ENCODE measurements around the gene MGMT.

MGMT gene

DNA sequence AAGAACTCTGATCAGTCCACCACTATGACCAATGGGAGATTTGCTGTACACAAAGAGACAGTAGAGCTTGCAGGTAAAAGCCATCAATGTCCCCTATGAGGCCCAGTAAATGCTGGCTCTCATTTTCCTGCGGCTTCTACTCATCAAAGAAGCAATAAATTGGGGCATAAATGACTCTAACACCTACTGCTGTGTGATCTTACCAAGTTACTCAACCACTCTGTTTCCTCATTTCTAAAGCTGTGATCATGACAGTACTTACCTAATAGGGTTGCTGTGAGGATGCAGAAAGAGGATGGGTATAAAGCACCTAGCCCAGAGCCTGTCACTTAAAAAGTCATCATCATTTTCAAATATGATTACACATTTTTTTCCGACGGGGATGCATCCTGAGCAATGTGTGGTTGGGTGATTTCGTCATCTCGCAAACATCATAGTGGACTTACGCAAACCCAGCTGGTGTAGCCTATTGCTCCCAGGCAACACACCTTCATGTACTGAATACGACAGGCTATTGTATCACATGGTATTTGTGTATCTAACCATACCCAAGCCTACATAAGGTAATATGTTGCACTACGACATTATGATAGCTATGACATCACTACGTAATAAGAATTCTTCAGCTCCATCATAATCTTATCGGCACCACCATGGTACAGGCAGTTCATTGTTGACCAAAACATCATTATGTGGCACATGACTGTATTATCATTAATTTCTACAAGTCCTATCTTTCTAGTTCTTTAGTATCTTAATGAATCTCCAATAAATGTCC lies 7.1 kb upstream of the MGMT start:
- no peak for DNase-seq

DNA sequence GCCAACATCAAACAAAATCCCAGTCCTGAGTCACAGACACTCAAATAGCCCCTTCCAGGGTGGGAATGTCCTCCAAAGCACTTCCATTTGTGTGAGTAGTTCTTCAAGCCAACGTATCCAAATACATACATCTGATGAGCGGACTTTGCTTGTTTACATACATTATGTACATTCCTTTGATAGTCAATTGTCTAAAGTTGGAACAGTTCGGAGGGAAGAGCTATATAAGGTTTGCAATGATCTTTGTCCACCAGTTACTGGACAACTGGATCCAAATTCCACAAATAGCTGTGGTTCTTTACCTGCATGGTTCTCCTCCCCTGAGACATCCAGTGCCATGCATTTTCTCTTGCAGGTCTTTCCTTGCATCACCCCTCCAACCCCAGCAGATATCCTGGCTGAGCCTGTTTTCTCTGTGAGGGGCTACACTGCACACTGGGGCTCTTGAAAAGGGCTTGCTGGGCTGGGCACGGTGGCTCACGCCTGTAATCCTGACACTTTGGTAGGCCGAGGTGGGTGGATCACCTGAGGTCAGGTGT lies 4.7 kb upstream of the MGMT start:
- no peak for DNase-seq

DNA sequence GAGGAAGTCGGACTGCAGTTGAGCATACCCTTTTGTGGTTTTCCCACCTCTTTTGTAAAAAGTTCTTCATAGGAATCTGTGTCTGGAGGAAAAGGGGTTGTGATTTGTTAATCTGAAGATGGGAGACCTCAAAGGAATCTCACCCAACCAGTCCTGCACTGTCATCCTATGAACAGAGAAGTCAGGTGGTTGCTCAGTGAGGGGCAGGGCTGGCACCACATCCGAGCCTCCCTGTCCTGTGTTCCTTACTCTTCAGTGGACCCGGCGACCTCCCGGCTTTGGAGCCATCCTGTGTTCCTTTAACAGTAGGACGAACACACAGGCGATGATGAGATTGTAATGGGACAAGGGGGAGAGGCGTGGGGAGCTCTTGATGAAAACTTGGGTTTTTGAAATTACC lies 2.8 kb upstream of the MGMT start:
- DNase-seq: no peak

DNA sequence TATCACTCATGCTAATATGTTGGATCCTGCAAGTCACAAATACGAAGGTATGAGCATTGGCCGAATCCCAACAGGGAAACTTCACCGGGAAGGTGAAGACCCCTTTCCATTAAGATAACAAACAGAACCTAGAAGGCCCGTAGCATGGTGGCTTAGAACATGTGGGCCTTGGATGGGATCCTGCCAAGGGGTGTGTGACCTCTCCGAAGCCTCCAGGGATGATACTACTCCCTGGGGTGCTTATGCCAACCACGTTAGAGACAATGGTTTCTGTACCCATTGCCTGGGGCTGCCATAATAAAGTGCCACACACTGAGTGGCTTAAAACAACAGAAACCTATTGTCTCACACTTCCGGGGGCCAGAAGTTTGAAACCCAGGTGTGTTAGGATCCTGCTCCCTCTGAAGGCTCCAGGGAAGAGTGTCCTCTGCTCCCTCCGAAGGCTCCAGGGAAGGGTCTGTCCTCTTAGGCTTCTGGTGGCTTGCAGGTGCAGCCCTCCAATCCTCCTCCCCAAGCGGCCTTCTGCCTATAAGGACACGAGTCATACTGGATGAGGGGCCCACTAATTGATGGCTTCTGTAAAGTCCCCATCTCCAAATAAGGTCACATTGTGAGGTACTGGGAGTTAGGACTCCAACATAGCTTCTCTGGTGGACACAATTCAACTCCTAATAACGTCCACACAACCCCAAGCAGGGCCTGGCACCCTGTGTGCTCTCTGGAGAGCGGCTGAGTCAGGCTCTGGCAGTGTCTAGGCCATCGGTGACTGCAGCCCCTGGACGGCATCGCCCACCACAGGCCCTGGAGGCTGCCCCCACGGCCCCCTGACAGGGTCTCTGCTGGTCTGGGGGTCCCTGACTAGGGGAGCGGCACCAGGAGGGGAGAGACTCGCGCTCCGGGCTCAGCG lies 992 bp upstream of the MGMT start:
- DNase-seq: peak; percentile 15

DNA sequence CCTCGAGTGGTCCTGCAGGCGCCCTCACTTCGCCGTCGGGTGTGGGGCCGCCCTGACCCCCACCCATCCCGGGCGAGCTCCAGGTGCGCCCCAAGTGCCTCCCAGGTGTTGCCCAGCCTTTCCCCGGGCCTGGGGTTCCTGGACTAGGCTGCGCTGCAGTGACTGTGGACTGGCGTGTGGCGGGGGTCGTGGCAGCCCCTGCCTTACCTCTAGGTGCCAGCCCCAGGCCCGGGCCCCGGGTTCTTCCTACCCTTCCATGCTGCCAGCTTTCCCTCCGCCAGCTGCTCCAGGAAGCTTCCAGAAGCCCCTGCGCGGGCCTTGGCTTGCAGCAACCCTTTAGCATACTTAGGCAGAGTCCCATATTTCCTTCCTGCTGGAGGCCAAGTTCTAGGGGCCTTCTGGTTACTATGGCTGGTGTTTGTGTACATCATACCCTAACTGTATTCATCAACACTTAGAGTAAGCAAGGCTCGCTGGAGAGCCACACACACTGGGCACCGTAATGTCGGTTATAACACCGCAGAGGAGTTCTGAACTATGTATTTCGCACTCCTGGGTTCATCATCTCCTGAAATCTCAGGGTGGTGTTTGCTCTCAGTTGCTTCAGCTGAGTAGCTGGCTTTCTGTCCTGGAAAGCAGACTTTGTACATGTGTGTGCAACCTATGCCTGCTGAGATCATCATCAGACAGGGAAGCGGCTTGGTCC lies 471 bp downstream of the MGMT start:
- peak; percentile 30 for DNase-seq

DNA sequence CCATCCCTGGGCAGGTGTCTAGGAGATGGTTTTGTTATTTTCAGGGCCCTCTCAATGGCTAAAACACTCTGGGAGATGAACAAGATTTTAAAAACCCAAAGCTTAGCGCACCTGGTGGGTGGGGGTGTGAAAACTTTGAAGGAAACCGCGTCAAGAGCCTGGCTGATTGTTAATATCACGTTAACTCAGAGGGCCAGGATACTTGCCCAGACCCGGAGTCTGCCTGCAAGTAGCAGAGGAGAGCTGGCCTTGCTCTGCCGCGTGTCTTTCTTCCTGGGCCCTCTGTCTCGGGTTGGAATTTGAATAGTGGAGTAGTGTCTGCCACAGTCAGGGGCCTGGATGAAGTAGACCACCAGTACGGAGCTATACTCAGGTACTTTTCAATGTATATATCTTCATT lies 1.1 kb downstream of the MGMT start:
- DNase-seq: no peak

DNA sequence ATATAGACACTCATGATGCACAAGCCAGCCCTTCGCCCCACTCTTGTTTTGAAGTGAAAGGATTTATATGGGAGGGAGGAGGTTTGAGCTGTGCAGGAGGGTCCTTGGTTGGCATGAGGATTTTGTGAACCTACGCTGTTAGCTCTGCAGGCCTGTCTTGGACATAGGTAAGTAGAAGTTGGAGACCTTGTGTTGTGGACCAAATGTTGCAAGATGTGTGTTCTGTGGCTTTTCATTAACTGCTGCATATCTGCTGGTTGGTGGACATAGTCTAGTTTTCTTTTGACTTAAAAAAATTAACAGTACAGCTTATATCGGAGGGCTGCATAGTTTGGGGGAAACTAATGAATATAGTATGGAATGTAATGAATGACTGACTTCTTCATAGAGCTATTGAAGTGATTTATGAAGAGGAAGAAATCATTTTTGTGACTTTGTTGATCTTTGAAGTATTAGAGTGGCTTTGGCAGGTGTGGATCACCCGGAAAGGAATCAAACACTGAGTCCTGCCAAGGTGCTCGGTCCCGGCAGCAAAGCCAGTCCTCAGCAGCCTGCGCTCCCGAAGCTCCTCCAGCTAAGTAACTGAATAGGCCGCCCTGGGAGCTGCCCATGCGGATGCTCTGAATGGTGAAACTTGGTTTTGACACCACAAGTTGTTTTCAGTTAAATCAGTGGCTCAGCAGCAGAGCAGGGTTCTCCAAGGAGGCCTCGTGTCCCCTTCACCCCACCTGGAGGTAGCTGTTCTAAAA lies 3.2 kb downstream of the MGMT start:
- no peak for DNase-seq

DNA sequence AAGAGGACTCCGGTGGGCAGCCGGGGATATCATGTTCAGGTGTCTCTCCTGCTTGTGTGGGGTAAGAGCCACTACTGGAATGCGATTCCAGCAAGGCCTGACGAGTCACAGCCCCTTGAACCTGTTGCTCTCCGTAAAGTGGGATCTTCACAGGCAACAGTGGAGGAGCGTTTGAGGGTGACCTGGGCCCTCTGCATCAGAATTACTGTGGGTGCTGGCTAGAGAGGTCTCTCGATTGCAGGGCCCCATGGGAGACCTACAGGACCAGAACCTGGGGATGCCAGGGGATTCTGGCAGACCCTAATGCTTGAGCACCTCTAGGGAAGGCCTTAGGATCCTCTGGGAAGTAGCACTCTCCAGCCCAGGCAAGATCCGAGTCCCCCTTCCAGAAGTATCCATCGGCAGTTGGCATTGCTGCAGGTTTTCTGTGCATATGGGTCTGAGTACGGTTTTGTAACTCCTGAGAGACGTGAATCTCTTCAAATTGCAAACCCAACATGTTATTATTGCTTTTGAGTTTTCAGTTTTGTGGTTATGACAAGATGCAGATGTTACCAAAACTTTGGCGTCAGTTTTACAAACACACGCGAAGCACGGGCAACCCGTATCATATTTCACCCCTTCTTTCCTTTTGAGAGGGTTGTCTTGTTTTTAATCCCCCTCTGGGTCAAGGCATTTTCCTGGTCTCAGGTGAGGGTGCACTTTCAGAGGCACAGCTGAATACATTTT lies 4.6 kb downstream of the MGMT start:
- DNase-seq: no peak

DNA sequence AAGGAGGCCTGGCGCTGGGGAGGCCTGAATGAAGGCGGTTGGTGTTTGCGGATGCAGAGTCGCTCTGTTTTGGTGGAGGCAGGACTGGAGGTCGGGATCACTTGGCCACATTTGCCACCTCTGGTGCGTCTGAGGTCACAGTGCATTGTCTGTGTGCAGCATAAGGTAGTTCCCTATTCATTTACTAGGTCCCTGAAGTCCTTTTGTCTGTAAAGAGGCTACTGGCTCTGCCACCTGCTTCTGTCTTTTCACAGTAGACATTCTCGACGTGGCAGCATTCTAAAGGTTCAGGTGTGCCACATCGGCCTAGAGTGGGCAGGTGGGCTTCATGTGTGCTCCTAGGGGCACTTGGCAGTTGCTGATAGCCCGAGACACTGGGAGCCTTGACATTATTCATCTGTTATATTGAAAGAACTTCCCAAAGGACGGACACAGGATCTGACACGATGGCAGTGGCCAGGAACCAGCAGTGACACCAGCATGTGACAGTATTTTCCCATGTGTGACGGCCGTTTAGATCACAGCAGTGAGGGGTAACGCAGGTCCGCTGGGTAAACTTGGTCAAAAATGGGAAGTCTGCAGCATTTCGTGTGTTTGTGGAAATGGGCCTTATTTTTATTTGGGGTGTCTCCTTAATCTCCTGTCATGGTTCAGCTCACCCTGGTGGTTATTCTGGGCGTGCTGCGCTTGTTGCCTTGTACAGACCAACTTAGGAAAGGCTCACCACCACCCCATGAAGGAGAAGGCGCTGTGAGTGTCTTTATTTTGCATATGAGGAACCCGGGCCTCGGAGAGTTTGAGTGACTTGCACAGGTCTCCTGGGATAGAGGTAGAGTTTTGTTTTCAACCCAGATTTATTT lies 5.9 kb downstream of the MGMT start:
- no peak for DNase-seq

DNA sequence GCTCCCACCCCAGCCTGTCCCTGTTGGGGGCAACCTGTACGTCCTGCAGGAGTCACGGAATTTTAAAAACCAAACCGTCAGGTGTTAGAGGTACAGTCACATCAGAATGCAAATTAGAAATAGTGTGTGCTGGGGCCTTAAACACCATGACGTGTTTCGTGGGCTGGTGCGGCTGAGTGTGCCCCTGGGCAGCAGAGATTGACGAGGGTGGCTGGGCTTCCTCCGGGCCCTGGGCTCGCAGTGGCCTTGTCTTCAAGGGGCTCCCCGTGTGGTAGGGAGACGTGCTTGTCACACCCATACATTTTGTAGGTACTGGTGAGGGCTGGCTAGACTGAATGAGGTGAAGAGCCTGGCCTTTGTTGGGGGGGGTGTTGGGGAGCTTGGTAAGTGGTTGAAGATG lies 7.6 kb downstream of the MGMT start:
- DNase-seq: no peak

DNA sequence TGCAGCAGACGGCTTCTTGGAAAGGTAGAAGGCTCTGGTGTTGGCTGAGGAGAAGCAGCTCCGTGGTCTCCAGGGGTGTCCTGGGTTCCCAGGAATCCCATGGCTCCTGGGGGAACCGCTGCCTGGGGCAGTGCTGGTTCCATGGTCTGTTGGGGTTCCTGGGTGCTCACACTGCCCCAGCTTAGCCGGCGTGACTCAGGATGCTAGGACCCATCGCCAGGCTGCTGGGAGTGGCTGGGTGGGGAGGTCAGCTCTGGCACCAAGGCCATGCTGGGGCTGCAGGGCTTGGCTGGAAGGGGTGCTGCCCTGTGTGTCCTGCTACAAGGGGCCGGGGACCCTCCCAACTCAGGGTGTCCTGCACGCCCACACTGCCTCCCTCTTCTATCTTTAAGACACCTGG lies 9.4 kb downstream of the MGMT start:
- no peak for DNase-seq

DNA sequence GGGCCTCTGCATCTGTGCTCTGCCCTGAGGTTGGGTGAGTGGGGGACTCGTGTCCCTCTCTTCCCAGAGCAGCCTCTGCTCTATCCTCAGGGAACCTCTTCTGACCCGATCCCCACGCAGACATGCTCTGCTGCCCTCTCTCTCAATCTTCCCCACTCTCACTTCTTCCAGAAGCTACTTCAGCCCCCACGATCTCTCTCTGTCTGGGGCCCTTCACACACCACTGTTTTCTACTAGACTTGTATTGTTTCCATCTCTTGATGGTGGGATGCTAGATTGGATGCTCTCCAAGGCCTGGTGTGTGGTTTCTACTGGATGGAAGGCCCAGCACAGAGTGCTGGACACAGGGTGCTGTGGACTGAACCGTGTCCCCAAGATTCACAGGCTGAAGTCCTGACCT lies 10.0 kb downstream of the MGMT start:
- no peak for DNase-seq

DNA sequence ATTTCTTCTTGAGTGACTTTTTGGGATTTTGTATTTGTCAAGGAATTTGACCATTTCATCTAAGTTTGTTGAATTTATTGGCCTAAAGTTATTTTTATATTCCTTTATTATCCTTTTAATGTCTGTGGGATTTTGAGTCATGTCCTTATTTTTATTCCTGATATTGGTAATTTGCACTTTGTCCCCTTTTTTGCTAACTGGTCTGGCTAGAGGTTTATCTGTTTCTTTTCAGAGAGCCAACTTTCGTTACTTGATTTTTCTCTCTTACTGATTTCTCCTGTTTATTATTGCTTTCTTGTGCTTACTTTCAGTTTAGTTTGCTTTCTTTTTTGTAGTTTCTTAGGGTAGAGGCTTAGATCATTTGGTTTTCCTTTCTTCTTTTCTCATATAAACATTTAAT lies 14.6 kb downstream of the MGMT start:
- DNase-seq: no peak

DNA sequence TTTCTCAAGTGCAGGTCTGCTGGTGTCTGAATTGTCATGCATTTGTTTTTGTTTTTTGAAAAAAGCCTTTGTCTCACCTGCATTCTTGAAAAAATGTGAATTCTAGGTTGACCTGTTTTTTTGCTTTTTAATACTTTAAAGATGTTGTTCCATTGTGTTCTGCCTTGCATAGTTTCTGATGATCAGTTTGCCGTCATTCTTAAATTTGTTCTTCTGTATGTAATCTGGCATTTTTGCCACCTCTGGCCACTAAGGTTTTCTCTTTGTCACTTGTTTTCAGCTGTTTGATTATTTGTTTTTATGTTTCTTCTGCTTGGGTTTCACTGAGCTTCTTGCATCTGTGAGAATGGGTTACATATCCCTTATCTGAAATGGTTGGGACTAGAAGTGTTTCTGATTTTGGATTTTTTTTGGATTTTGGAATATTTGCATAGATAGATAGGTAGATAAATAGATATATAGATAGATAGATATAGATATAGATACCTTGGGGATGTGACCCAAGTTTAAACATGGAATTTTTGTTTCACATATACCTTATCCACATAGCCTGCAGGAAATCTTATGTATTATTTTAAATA lies 16.5 kb downstream of the MGMT start:
- peak; percentile 38 for DNase-seq

DNA sequence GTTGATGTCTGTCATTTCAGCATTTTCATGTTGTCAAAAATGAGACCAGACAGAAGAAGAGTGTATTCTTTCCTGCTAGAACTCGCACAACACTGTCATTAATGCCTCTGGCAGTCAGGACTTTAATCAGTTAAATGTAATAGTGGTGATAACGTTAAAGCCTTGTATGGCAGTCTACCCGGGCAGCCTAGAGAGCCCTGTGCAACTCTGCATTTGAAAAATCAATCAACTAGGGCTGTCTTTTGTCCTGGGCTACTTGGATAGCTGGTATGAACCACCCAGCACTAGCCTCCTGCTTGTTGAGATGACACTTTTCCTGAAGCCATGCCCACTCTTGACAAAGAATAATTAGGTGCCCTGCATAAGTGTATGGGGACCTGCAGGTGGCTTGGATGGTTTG lies 19.8 kb downstream of the MGMT start:
- no peak for DNase-seq

DNA sequence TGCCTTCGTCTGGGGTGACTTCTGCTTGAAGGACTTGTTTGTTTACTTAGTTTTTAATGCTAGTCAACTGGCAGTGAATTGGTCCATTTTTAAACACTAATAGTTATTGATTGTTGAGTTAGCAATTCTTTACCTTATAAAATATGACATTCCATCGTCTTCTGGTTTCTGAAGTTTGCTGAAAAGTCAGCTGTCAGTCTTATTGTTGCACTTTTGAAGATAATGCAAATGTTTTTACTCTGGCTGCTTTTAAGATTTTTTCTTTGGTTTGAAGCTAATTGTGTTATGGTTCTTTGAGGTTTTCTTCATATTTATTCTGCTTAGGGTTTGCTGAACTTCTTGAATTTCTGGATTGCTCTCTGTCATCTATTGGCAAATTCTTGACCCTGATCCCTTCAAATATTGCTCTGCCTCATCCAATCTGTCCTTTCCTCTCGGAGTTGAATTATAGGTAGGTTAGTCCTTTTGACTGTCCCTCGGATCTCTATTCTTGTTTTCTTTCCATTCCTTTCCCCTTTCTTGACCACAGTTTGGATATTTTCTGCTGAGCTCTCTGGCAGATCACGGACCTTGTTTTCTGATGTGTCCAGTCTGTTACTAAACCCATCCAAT lies 24.2 kb downstream of the MGMT start:
- DNase-seq: peak; percentile 52

DNA sequence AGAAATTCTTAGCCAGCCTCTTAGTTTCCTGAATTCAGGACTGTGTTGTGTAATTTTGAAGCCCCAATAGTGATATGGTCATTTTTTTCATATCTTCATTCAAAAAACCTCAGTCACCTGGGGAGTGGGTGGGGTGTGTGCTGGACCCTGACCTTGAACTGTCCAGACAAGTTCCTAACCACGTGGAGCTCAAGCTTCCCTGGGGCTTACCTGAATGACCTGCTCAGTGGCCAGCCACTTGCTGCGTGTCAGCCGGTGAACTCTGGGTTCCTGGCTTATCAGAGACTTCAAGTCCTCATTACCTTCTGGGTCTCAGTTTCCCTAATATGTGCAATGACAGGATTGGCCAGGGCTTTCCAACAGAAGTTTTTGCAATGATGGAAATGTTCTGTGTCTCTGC lies 27.1 kb downstream of the MGMT start:
- no peak for DNase-seq

DNA sequence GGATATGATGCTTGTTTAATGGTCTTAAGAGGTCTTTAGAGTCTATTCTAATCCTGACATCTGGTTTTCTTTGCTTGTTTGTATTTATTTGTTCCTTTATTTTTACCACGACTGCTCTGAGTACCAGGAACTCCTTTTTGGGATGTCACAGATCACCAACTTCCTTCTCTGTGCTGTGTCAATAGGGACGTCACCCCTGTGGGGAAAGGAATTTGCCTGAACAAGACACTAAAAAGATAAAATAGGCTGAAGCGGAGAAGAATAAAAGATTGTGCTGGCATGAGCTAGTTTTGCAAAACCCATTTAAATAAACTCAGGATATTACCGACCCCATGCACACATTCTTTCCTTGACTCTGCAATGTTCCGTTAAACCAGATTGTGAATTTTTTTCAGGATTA lies 27.7 kb downstream of the MGMT start:
- no peak for DNase-seq

DNA sequence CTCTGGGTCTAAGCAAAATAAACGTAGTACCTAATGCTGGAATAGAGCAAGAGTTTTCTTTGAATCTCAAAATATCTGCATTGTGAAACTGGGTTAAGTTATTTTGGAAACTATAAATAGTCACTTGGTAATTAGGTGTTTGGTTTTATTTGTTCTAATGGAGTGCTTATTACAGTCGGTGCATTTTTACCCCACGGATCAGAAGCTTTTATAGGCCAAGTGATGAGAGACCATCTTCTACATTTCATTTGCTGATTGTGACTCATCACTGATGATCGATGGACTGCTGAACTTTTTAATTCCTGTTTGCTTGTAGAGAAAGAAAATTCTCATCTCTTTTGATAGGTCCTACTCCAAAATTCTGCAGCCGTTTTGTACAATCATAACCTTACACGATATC lies 28.2 kb downstream of the MGMT start:
- no peak for DNase-seq

DNA sequence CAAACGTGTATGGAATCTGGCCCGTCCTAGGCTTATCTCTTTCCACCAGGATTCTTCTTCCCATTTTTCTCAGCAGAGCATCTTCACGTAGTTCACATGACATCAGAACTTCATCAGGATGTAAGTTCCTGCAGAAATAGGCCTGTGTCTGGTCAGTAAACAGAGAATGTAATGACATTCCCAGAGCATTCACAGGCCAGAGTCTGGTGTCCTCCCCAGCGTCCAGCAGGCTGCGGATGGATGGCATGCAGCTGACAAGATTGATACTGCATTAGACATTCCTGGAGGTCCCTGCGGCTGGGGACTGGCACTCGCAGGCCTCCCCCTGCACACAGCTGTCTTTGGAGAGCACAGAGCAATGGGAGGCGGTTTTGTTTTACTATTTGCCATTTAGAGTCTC lies 28.7 kb downstream of the MGMT start:
- DNase-seq: no peak
